22Rv1 (cell line): ENCODE results near the gene SERPINE2.
"Not testable (repeated sequence)": the region's sequence is repeated elsewhere in the genome, so short reads cannot be mapped to it uniquely, and the experiment has no call there.

ENCODE experiments used
- CTCF ChIP-seq: fragments of 450-650 bp; IDR thresholded peaks from 2 replicates; pipeline ENCODE4 v1.5.1; 2017; ENCODE audit warnings: mild to moderate bottlenecking
- ZFX ChIP-seq: fragments of 450-650 bp; IDR thresholded peaks from 2 replicates; pipeline ENCODE4 v1.6.1; 2017; ENCODE audit warnings: antibody characterized with exemption, borderline replicate concordance

- not testable (repeated sequence) for TF ChIP-seq CTCF, ZFX
Observed at GRCh38 chr2:223939438-223939837, 99.6 kb downstream of the SERPINE2 start.
